ENCODE data around the gene KIAA0825. TPM values are rescaled to one million over a fixed set of nuclear protein-coding genes. Genes with fewer than 3 reads are reported as not detected.

Gene KIAA0825
- total and polyA plus RNA-seq, 2 donors, result 0.79 to 25.5 TPM

GRCh38 chr5:94516148-94516547 is 102.3 kb downstream of the KIAA0825 start:
- DNase-seq (ENCODE audit: extremely low spot score), result no peak
- WGBS, result 98% methylated on average over 5 of the region's 5 CpGs
- Histone ChIP-seq H3K4me1 (ENCODE audit: insufficient read depth) (no peaks in the 10 kb centered on the region), H3K36me3 (ENCODE audit: insufficient read depth) (no peaks in the 10 kb centered on the region), H3K4me3 (ENCODE audit: low read depth, low read length) (no peak overlapping the region), H3K27ac (ENCODE audit: low read depth) (no peak overlapping the region)

DNA sequence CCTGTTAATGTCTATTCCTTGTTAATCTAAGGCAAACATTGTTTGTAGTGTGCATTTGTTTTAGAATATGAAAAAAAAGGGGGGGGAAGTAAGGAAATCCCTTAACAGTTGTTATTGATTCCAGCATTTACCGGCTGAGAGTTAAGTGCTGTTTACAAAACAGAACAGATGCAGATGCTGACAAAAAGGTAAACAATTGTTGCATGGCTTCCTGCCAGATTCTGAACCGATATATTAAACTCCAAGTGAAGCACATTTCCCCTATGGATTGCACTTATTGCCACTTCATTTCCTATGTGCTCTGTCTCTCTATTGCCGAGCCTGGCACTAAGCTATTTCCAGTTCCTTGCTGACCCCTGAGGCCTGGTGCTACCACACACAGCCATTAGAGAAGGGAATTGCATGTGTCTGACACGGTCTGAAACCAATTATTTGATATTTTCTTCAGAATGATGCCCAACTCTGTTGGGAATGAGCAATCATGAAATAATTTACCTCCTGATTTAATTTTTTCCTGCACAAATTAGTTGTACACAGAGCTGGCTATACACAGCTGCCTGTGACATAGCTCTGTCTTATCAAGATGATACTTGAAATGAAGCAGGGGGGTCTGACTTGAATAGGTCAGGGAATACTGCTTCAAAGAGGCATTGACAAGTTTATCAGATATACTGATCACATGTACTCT is 109.8 kb downstream of the KIAA0825 start:
- Histone ChIP-seq H3K27ac (ENCODE audit: low read depth) (no peak overlapping the region), H3K4me1 (ENCODE audit: insufficient read depth) (no peaks in the 10 kb centered on the region), H3K4me3 (ENCODE audit: low read depth, low read length) (no peak overlapping the region), H3K36me3 (ENCODE audit: insufficient read depth) (no peaks in the 10 kb centered on the region)
- WGBS, result 46% methylated on average over 4 of the region's 4 CpGs
- DNase-seq (ENCODE audit: extremely low spot score), result no peak

DNA sequence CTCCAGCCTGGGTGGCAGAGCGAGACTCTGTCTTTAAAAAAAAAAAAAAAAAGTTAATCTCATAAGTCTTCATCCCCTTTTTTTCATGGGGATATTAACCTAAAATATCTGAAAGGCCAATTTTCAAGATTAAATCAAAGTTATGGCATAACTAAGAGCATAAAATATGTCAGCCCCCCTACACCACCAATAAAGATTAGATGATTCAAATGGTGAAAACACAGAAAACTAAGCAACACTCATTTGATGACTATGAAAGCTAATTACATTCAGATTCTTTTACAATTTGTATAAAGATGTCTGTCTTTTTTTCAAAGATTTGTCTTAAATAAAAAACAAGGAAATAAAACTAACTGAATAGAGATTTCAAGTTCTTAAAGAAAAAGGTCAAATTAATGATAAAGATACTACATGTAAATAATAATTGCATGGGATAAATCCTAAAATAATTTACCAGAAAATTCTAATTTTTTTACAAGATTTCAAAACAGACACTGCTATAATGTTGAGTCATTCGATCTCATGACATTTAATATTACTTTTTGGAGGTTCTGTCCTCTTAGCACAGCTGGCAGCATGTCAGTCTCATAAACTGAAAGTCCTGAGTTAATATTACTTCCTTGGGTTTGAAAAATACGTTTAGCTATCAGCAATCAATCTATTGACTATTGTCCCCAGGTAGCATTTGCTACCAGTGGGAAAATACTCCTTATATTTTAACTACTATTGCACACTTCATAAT is 112.9 kb downstream of the KIAA0825 start:
- no peaks in the 10 kb centered on the region for H3K4me1 ChIP-seq (ENCODE audit: insufficient read depth)
- H3K27ac ChIP-seq (ENCODE audit: low read depth), result peak overlapping the region; percentile 23
- no peaks in the 10 kb centered on the region for H3K36me3 ChIP-seq (ENCODE audit: insufficient read depth)
- 84% methylated on average over 3 of the region's 3 CpGs for WGBS
- H3K4me3 ChIP-seq (ENCODE audit: low read depth, low read length), result no peak overlapping the region
- DNase-seq (ENCODE audit: extremely low spot score), result no peak

- Histone ChIP-seq H3K4me1 (ENCODE audit: insufficient read depth) (no peaks in the 10 kb centered on the region), H3K4me3 (ENCODE audit: low read depth, low read length) (no peak overlapping the region), H3K36me3 (ENCODE audit: insufficient read depth) (no peaks in the 10 kb centered on the region), H3K27ac (ENCODE audit: low read depth) (no peak overlapping the region)
- DNase-seq (ENCODE audit: extremely low spot score), result no peak
- WGBS, result 91% methylated on average over 1 of the region's 1 CpG
Observed at GRCh38 chr5:94503677-94504076, 114.7 kb downstream of the KIAA0825 start.

DNA sequence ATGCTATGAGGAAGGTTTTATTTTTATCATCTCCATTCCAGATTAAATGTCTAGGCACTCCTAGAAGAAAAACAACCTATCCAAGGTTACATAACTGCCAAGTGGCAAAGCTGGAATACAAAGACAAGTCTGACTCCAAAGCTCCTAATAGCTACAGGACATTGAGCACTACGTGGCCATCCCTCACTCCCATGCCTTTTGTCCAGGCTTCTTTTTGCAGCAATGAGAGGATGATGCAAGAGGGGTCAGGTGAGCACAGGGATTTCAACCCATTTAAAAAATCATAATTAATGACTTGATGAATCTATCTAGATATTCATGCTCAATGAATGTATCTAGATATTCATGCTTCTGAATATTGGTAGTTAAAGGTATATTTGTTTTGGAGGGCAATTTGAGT is 117.0 kb downstream of the KIAA0825 start:
- Histone ChIP-seq H3K4me1 (ENCODE audit: insufficient read depth) (no peaks in the 10 kb centered on the region), H3K36me3 (ENCODE audit: insufficient read depth) (no peaks in the 10 kb centered on the region), H3K4me3 (ENCODE audit: low read depth, low read length) (no peak overlapping the region), H3K27ac (ENCODE audit: low read depth) (no peak overlapping the region)
- no peak for DNase-seq (ENCODE audit: extremely low spot score)
- WGBS, result 88% methylated on average over 1 of the region's 1 CpG

DNA sequence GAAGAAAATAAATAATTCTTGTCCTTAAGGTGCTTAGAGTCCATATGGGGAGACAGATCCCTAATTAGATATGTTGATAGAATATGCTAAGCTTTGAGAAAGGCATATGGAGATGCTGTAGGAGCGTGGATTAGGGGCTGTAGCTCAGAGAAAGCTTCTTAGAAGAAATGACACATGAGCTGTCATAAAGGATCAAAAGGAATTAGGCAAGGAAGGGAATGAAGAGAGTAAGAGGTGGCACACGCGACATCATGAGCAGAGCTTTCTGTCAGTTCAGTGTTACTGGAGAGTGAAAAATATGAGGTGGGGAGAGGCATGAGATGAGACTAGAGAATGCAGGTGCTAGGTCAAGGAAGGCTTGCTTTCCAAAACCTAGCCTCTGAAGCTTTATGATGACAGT is 118.6 kb downstream of the KIAA0825 start:
- 98% methylated on average over 3 of the region's 3 CpGs for whole genome bisulfite sequencing
- no peak for DNase-seq (ENCODE audit: extremely low spot score)
- no peaks in the 10 kb centered on the region for H3K36me3 ChIP-seq (ENCODE audit: insufficient read depth)

DNA sequence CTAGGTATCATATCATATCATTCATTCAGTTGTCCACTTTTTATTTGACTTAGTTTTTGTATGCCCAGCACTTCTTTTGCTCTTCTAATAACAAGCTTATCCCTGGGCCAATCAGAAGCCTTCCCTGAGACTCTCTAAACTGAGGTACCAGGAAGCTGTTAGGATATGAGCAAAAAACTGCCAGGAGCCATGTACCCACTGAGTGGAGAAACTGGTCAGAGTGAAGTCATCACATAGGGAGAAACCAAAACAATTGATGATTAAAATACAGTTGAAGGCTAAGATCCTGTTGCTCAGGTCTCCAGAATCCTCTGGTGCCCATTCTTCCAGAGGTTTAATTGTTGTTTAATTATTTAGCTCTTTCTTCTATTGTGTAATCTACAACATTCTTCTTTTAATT is 120.2 kb downstream of the KIAA0825 start:
- Histone ChIP-seq H3K27ac (ENCODE audit: low read depth) (no peak overlapping the region), H3K4me1 (ENCODE audit: insufficient read depth) (no peaks in the 10 kb centered on the region), H3K36me3 (ENCODE audit: insufficient read depth) (no peaks in the 10 kb centered on the region), H3K4me3 (ENCODE audit: low read depth, low read length) (no peak overlapping the region)
- no peak for DNase-seq (ENCODE audit: extremely low spot score)

More for the DNA sequence above, 118.6 kb downstream of the KIAA0825 start:
- Histone ChIP-seq H3K27ac (ENCODE audit: low read depth) (no peak overlapping the region), H3K4me1 (ENCODE audit: insufficient read depth) (no peaks in the 10 kb centered on the region), H3K4me3 (ENCODE audit: low read depth, low read length) (no peak overlapping the region)

GRCh38 chr5:94485067-94485466 is 133.3 kb downstream of the KIAA0825 start:
- H3K4me3 ChIP-seq (ENCODE audit: low read depth, low read length), result no peak overlapping the region
- H3K36me3 ChIP-seq (ENCODE audit: insufficient read depth), result no peaks in the 10 kb centered on the region
- no peaks in the 10 kb centered on the region for H3K4me1 ChIP-seq (ENCODE audit: insufficient read depth)
- DNase-seq (ENCODE audit: extremely low spot score), result no peak
- 76% methylated on average over 3 of the region's 3 CpGs for WGBS
- no peak overlapping the region for H3K27ac ChIP-seq (ENCODE audit: low read depth)

DNA sequence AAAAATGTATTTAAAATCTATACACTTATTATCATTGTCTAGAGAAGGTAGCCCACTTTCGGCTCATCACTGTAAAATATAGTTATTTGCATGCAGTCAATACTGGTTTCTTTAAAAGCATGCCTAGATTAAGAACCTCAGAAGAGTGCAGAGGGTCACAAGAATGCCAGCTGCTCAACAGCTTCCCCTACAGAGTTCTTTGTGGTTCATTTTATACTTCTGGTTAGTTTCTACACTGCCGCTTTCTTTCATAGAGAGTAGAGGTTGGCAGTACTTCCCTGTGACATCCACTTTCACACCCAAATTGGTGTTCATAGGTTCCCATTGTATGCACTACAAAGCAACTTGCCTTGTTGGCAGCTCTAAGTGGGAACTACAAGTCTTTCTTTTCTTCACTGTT is 137.3 kb downstream of the KIAA0825 start:
- Histone ChIP-seq H3K4me1 (ENCODE audit: insufficient read depth) (no peaks in the 10 kb centered on the region), H3K27ac (ENCODE audit: low read depth) (no peak overlapping the region), H3K4me3 (ENCODE audit: low read depth, low read length) (no peak overlapping the region), H3K36me3 (ENCODE audit: insufficient read depth) (no peaks in the 10 kb centered on the region)
- WGBS, result 96% methylated on average over 2 of the region's 2 CpGs
- no peak for DNase-seq (ENCODE audit: extremely low spot score)

DNA sequence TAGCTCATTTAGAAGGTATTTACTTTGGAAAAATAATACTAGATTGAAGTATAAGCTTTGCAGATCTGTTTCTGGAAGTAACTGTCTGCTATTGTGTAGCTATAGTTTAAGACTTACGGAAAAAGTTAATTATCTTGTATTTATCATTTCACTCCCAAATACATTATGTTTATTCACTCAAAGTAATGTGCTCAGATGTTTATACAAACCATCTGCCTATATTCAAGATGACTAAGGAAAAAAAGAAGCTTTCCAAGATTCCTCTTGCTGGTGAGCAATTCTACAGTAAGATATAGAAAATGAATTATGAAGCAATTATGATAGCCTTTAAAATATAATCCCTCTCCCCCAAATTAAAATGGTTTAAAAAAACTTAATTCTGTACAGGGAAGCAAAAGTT is 137.9 kb downstream of the KIAA0825 start:
- no peak for DNase-seq (ENCODE audit: extremely low spot score)
- Histone ChIP-seq H3K4me3 (ENCODE audit: low read depth, low read length) (no peak overlapping the region), H3K27ac (ENCODE audit: low read depth) (no peak overlapping the region), H3K36me3 (ENCODE audit: insufficient read depth) (no peaks in the 10 kb centered on the region), H3K4me1 (ENCODE audit: insufficient read depth) (no peaks in the 10 kb centered on the region)
- 65% methylated on average over 1 of the region's 1 CpG for WGBS

- H3K4me1 ChIP-seq (ENCODE audit: insufficient read depth), result no peaks in the 10 kb centered on the region
- no peaks in the 10 kb centered on the region for H3K36me3 ChIP-seq (ENCODE audit: insufficient read depth)
- H3K4me3 ChIP-seq (ENCODE audit: low read depth, low read length), result no peak overlapping the region
- no peak for DNase-seq (ENCODE audit: extremely low spot score)
- H3K27ac ChIP-seq (ENCODE audit: low read depth), result no peak overlapping the region
Observed at GRCh38 chr5:94473936-94474335, 144.5 kb downstream of the KIAA0825 start.

DNA sequence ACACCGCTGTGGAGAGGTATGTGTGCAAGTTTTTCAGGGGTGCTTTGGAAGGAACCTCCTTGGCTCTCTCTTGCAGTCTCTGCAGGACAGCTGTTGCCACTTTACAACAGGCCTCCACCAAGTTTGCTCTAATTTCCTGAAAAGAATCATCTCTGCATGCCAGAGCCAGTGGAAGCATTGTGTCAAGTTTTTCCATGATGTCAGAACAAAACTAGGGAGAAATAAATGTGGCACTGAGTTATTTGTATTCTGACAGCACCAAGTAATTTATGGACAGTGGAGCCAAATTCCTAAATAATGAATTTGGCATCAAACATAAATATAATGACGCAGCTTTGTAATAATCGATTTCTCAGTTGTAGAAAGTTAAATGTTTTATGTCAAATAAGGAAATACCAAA is 146.9 kb downstream of the KIAA0825 start:
- H3K27ac ChIP-seq (ENCODE audit: low read depth), result no peak overlapping the region
- no peaks in the 10 kb centered on the region for H3K36me3 ChIP-seq (ENCODE audit: insufficient read depth)
- H3K4me1 ChIP-seq (ENCODE audit: insufficient read depth), result no peaks in the 10 kb centered on the region
- no peak for DNase-seq (ENCODE audit: extremely low spot score)
- no peak overlapping the region for H3K4me3 ChIP-seq (ENCODE audit: low read depth, low read length)
- 82% methylated on average over 3 of the region's 3 CpGs for WGBS

DNA sequence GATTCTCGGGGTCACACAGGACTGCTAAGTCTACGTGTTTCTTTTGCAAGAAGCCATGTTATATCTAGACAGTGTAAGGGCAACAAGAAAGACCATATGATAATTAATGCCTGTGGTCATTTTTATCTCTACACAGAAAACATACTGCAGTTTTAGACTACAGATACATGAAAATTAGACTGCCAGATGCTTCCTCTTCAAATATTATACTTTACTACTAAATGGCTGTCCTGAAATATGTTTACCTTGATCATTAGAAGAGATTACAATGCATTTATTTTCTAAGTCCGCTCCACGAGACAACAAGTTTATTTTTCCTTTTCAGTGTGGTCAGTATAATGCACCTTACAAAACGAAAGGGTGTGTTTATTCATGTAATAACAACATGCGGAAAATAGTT is 147.6 kb downstream of the KIAA0825 start:
- Histone ChIP-seq H3K36me3 (ENCODE audit: insufficient read depth) (no peaks in the 10 kb centered on the region), H3K4me1 (ENCODE audit: insufficient read depth) (no peaks in the 10 kb centered on the region), H3K4me3 (ENCODE audit: low read depth, low read length) (no peak overlapping the region), H3K27ac (ENCODE audit: low read depth) (no peak overlapping the region)
- 71% methylated on average over 6 of the region's 6 CpGs for WGBS
- DNase-seq (ENCODE audit: extremely low spot score), result no peak

DNA sequence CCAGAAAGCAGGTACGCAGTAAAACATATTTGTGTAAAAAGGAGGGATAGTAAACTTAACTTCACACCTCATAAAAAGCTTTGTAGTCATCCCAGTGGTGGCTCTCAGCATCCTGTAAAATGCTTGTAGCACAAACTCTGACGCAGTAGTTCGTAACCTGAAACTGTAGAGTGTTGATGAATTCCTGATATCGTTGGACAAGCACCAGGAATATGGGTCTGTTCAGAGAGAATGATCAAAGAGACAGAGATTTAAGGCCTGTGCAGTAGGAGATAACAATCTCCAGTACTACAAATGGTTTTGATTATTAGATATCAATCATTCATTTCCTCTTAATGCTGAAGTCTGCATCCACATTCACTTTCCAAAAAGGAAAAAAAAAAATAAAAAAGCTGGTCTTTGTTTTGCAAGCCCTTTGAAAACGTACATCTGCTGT is 148.5 kb downstream of the KIAA0825 start:
- Histone ChIP-seq H3K4me1 (ENCODE audit: insufficient read depth) (no peaks in the 10 kb centered on the region), H3K27ac (ENCODE audit: low read depth) (no peak overlapping the region), H3K36me3 (ENCODE audit: insufficient read depth) (no peaks in the 10 kb centered on the region), H3K4me3 (ENCODE audit: low read depth, low read length) (no peak overlapping the region)
- DNase-seq (ENCODE audit: extremely low spot score), result peak; percentile 15
- WGBS, result 41% methylated on average over 5 of the region's 5 CpGs

Data from urinary bladder (tissue), 4 donors.